KMS-11 (cell line): Measurements from ENCODE around the gene ASB1.

Experiments
- H2AFZ ChIP-seq: fragments of 200-600 bp; sonication (generic); 2 replicates; pipeline ENCODE4 v1.6.1; 2016; ENCODE audit warnings: antibody characterized with exemption, mixed run types, low read depth
- H3K27ac ChIP-seq: fragments of 200-600 bp; sonication (generic); 2 replicates; pipeline ENCODE4 v1.6.1; 2016; ENCODE audit warnings: mild to moderate bottlenecking, mixed run types
- H3K27me3 ChIP-seq: fragments of 200-600 bp; sonication (generic); 2 replicates; pipeline ENCODE4 v1.6.1; 2017; ENCODE audit warnings: mild to moderate bottlenecking, low read depth, mixed run types, moderate library complexity; ENCODE audit not compliant: insufficient read depth
- H3K36me3 ChIP-seq: fragments of 200-600 bp; sonication (generic); 2 replicates; pipeline ENCODE4 v1.6.1; 2017; ENCODE audit warnings: mild to moderate bottlenecking, mixed run types; ENCODE audit not compliant: insufficient read depth
- H3K4me1 ChIP-seq: fragments of 200-600 bp; sonication (generic); 2 replicates; pipeline ENCODE4 v1.6.1; 2016; ENCODE audit warnings: mild to moderate bottlenecking, low read depth, mixed run types; ENCODE audit not compliant: poor library complexity, severe bottlenecking
- H3K4me2 ChIP-seq: fragments of 200-600 bp; sonication (generic); 2 replicates; pipeline ENCODE4 v1.7.0; 2016; ENCODE audit warnings: mild to moderate bottlenecking, mixed run types
- H3K4me3 ChIP-seq: fragments of 200-600 bp; sonication (generic); IDR thresholded peaks from 2 replicates; pipeline ENCODE4 v1.6.1; 2017; ENCODE audit warnings: low read depth, low read length, mixed read lengths; ENCODE audit not compliant: insufficient read depth
- H3K79me2 ChIP-seq: fragments of 200-600 bp; sonication (generic); 2 replicates; pipeline ENCODE4 v1.6.1; 2016; ENCODE audit warnings: low read depth, mixed run types; ENCODE audit not compliant: insufficient read depth
- H3K9ac ChIP-seq: fragments of 200-600 bp; sonication (generic); 2 replicates; pipeline ENCODE4 v1.6.1; 2016; ENCODE audit warnings: mild to moderate bottlenecking, mixed run types
- H4K20me1 ChIP-seq: fragments of 200-600 bp; sonication (generic); 2 replicates; pipeline ENCODE4 v1.6.1; 2016; ENCODE audit warnings: mild to moderate bottlenecking, mixed run types; ENCODE audit not compliant: insufficient read depth
- TF ChIP-seq, protein P1 (sequence below): fragments of 200-600 bp; sonication (generic); conservative IDR thresholded peaks from 2 replicates; pipeline ENCODE4 v1.6.1; 2017; ENCODE audit warnings: low read depth, mild to moderate bottlenecking, antibody characterized with exemption, low read length, moderate library complexity, mixed read lengths

The ASB1 gene

DNA sequence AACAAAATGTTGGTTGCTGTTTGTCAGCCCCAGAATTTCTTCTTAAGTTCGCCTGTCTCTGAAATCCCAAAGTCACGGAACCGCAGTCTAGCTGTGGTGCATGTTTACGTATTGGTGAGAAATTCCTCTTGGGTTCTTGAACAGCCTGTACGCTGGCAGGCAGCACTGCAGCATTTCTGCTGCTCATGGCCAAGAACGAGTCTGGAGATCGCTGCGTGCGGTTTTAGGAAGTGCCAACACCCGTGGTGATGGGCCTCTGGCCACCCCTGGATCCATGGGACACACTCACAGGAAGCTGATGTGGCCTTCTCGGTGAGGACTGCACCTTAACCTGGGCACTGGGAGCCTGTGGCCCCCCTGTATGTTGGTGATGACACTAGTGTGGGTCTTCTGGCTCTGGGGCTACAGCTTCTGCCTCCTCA is 23.7 kb downstream of the ASB1 start:
- Histone ChIP-seq H3K79me2 (no peaks in the 10 kb centered on the region), H3K9ac (no peak overlapping the region), H3K27me3 (no peaks in the 10 kb centered on the region), H4K20me1 (no peaks in the 10 kb centered on the region), H3K27ac (no peak overlapping the region), H3K4me3 (no peak overlapping the region), H2AFZ (no peak overlapping the region), H3K36me3 (no peaks in the 10 kb centered on the region), H3K4me1 (no peaks in the 10 kb centered on the region), H3K4me2 (no peak overlapping the region)
- TF ChIP-seq, protein P1, sequence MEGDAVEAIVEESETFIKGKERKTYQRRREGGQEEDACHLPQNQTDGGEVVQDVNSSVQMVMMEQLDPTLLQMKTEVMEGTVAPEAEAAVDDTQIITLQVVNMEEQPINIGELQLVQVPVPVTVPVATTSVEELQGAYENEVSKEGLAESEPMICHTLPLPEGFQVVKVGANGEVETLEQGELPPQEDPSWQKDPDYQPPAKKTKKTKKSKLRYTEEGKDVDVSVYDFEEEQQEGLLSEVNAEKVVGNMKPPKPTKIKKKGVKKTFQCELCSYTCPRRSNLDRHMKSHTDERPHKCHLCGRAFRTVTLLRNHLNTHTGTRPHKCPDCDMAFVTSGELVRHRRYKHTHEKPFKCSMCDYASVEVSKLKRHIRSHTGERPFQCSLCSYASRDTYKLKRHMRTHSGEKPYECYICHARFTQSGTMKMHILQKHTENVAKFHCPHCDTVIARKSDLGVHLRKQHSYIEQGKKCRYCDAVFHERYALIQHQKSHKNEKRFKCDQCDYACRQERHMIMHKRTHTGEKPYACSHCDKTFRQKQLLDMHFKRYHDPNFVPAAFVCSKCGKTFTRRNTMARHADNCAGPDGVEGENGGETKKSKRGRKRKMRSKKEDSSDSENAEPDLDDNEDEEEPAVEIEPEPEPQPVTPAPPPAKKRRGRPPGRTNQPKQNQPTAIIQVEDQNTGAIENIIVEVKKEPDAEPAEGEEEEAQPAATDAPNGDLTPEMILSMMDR, result no peak

DNA sequence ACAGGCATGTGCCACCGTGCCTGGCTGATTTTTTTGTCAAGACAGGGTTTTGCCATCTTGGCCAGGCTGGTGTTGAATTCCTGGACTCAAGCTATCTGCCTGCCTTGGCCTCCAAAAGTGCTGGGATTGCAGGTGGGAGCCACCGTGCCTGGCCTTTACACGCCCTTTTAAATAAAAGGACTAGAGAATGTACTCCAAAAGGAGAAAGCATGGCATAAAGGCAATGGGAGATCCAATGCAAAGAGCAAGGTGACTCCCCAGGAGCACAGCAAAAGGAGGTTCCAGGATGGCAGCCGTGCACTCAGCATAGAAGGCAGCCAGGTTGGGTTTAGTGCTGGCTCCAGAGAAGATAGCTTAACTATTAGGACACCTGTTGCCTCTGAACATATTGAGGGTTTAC is 27.1 kb downstream of the ASB1 start:
- no peaks in the 10 kb centered on the region for H3K36me3 ChIP-seq
- TF ChIP-seq, protein P1, result no peak
- H3K4me1 ChIP-seq, result no peaks in the 10 kb centered on the region

DNA sequence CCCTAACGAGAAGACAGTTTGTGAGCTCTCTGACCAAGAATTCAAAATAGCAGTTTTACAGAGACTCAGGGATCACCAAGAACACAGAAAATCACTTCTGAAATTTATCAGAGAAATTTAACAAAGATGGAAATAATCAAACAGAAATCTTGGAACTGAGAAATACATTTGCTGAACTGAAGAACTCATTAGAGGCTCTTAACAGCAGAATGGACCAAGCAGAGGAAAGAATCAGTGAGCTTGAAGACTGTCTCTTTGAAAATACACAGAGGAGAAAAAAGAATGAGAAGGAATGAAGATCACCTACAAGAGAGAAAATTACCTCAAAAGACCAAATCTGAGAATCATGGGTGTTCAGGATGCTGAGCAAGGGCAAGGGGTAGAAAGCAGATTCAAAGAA is 29.7 kb downstream of the ASB1 start:
- Histone ChIP-seq H3K27ac (no peak overlapping the region), H3K4me1 (no peaks in the 10 kb centered on the region), H3K9ac (no peak overlapping the region), H3K4me3 (no peak overlapping the region), H2AFZ (no peak overlapping the region), H3K27me3 (no peaks in the 10 kb centered on the region), H3K36me3 (no peaks in the 10 kb centered on the region), H4K20me1 (no peaks in the 10 kb centered on the region), H3K79me2 (no peaks in the 10 kb centered on the region), H3K4me2 (no peak overlapping the region)
- TF ChIP-seq, protein P1, result no peak

More for the DNA sequence above, 27.1 kb downstream of the ASB1 start:
- Histone ChIP-seq H3K4me2 (no peak overlapping the region), H3K79me2 (no peaks in the 10 kb centered on the region), H2AFZ (no peak overlapping the region), H4K20me1 (no peaks in the 10 kb centered on the region), H3K4me3 (no peak overlapping the region), H3K27ac (no peak overlapping the region), H3K27me3 (no peaks in the 10 kb centered on the region), H3K9ac (no peak overlapping the region)

DNA sequence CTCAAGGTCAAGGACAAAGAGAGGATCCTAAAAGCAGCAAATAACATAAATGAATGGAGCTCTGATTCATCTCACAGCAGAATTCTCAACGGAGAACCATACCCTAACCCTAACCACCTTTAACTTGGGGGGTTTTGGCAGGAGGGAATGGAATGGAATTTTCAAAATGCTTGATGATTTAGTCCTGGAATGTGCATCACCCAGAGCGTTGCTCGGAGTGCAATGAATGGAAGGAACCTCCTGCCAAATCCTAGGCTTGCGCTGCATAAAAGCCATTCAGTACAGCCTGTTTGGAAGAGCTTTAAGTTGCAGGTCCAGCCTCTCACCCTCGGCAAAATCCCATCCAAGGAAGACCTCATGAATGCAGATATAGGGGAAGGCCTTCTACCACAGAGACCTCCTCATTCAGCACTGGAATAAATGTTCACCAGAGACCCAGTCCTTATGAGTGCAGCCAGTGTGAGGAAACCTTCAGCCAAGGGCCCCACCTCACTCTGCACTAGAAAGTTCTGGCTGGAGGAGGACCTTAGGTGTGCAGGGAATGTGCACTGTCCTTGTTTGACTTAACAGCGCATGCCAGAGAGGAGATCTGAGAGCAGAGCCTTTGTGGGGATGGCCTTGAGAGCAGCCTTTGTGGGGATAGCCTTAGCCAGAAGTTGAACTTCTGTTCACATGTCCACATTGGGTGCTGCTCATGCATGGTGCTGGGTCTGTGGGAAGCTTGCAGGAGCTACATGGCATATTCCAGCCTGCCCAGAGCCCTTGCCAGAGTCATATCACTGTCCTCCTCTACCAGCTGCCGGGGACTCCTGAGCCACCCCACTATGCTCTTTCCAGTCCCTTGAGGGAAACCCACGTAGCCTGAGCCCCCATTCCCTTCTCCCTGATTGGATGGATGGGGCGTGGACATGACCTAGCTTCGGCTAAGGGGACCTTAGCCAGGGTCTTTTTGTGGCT is 30.5 kb downstream of the ASB1 start:
- no peaks in the 10 kb centered on the region for H3K36me3 ChIP-seq
- no peak overlapping the region for H3K27ac ChIP-seq
- TF ChIP-seq, protein P1, result no peak
- no peak overlapping the region for H3K4me2 ChIP-seq
- no peak overlapping the region for H3K4me3 ChIP-seq
- no peaks in the 10 kb centered on the region for H4K20me1 ChIP-seq
- no peak overlapping the region for H3K9ac ChIP-seq
- H3K79me2 ChIP-seq, result no peaks in the 10 kb centered on the region
- H3K4me1 ChIP-seq, result no peaks in the 10 kb centered on the region
- H2AFZ ChIP-seq, result no peak overlapping the region
- no peaks in the 10 kb centered on the region for H3K27me3 ChIP-seq
